Ishikawa (cell line): ENCODE measurements around the gene IL10RB.

Experiments
- CEBPB ChIP-seq: IDR thresholded peaks from 2 replicates; pipeline ENCODE4 v1.6.1; 2012
- CREB1 ChIP-seq: IDR thresholded peaks from 2 replicates; pipeline ENCODE4 v1.6.1; 2012; ENCODE audit warnings: low read depth
- EGR1 ChIP-seq: IDR thresholded peaks from 2 replicates; pipeline ENCODE4 v1.6.1; 2012
- EP300 ChIP-seq: IDR thresholded peaks from 2 replicates; pipeline ENCODE4 v1.6.1; 2012; ENCODE audit warnings: borderline replicate concordance
- FOXM1 ChIP-seq: IDR thresholded peaks from 2 replicates; pipeline ENCODE4 v1.6.1; 2012; ENCODE audit warnings: low read depth, borderline replicate concordance
- MAX ChIP-seq: IDR thresholded peaks from 2 replicates; pipeline ENCODE4 v1.6.1; 2012
- NFIC ChIP-seq: IDR thresholded peaks from 2 replicates; pipeline ENCODE4 v1.6.1; 2012
- RAD21 ChIP-seq: IDR thresholded peaks from 2 replicates; pipeline ENCODE4 v1.6.1; 2012; ENCODE audit warnings: low read depth
- REST ChIP-seq: IDR thresholded peaks from 2 replicates; pipeline ENCODE4 v1.6.1; 2012; ENCODE audit warnings: low read depth, mild to moderate bottlenecking
- TAF1 ChIP-seq: IDR thresholded peaks from 2 replicates; pipeline ENCODE4 v1.6.1; 2012; ENCODE audit warnings: low read depth, mild to moderate bottlenecking
- TCF12 ChIP-seq: IDR thresholded peaks from 2 replicates; pipeline ENCODE4 v1.6.1; 2012; ENCODE audit warnings: low read depth
- TEAD4 ChIP-seq: IDR thresholded peaks from 2 replicates; pipeline ENCODE4 v1.6.1; 2012
- USF1 ChIP-seq: IDR thresholded peaks from 2 replicates; pipeline ENCODE4 v1.6.1; 2012
- YY1 ChIP-seq: IDR thresholded peaks from 2 replicates; pipeline ENCODE4 v1.6.1; 2012; ENCODE audit warnings: low read depth
- ZBTB7A ChIP-seq: IDR thresholded peaks from 2 replicates; pipeline ENCODE4 v1.6.1; 2012; ENCODE audit warnings: low read depth

The IL10RB gene

GRCh38 chr21:33278721-33279120 is 12.6 kb downstream of the IL10RB start:
- TF ChIP-seq YY1 (no peak), EP300 (no peak), NFIC (no peak), REST (no peak), EGR1 (no peak), CREB1 (no peak), TAF1 (no peak), TEAD4 (no peak), CEBPB (no peak), FOXM1 (no peak), USF1 (no peak)

GRCh38 chr21:33279330-33279820 is 13.2 kb downstream of the IL10RB start:
- no peak for TF ChIP-seq MAX
- TF ChIP-seq EGR1 = no peak
- no peak for TF ChIP-seq CEBPB
- no peak for TF ChIP-seq YY1
- TF ChIP-seq TEAD4 = no peak
- no peak for TF ChIP-seq FOXM1
- TF ChIP-seq EP300 = no peak
- no peak for TF ChIP-seq NFIC
- no peak for TF ChIP-seq TAF1
- no peak for TF ChIP-seq TCF12

GRCh38 chr21:33281096-33281652 is 15.0 kb downstream of the IL10RB start:
- TF ChIP-seq NFIC (no peak), RAD21 (no peak), CEBPB (no peak), MAX (no peak)

GRCh38 chr21:33283203-33283602 is 17.0 kb downstream of the IL10RB start:
- no peak for TF ChIP-seq CREB1

GRCh38 chr21:33286076-33286475 is 19.9 kb downstream of the IL10RB start:
- TF ChIP-seq NFIC (no peak), FOXM1 (no peak), YY1 (no peak), RAD21 (no peak), TCF12 (no peak)

GRCh38 chr21:33286600-33287456 is 20.7 kb downstream of the IL10RB start:
- TF ChIP-seq NFIC = peak; percentile 81
- no peak for TF ChIP-seq TAF1
- TF ChIP-seq TEAD4 = peak; percentile 28; the same call in 1 of the 2 replicates

- TF ChIP-seq ZBTB7A = no peak
- TF ChIP-seq FOXM1 = no peak
- no peak for TF ChIP-seq YY1
- TF ChIP-seq TCF12 = no peak
- TF ChIP-seq TEAD4 = no peak
- TF ChIP-seq TAF1 = no peak
- no peak for TF ChIP-seq RAD21
- no peak for TF ChIP-seq REST
- TF ChIP-seq EGR1 = no peak
- no peak for TF ChIP-seq USF1
- no peak for TF ChIP-seq NFIC
- TF ChIP-seq EP300 = no peak
- no peak for TF ChIP-seq CEBPB
- TF ChIP-seq CREB1 = no peak
- no peak for TF ChIP-seq MAX
These were observed 23.1 kb downstream of the IL10RB start for GRCh38 chr21:33289199-33289819.
